A673 (cell line): ENCODE data around the gene PRDM13.

ENCODE experiments used
- CTCF ChIP-seq: fragments of 300-800, 200-600 bp; sonication (generic); conservative IDR thresholded peaks from 2 replicates; pipeline ENCODE4 v1.5.1; 2017; ENCODE audit warnings: low read depth, mild to moderate bottlenecking, antibody characterized with exemption, low read length, moderate library complexity, mixed read lengths
- EZH2 ChIP-seq: fragments of 200-600 bp; sonication (generic); IDR thresholded peaks from 2 replicates; pipeline ENCODE4 v1.6.1; 2017; ENCODE audit warnings: borderline replicate concordance, low read depth, mild to moderate bottlenecking, mixed read lengths, antibody characterized with exemption, low read length; ENCODE audit not compliant: poor library complexity, severe bottlenecking

DNA sequence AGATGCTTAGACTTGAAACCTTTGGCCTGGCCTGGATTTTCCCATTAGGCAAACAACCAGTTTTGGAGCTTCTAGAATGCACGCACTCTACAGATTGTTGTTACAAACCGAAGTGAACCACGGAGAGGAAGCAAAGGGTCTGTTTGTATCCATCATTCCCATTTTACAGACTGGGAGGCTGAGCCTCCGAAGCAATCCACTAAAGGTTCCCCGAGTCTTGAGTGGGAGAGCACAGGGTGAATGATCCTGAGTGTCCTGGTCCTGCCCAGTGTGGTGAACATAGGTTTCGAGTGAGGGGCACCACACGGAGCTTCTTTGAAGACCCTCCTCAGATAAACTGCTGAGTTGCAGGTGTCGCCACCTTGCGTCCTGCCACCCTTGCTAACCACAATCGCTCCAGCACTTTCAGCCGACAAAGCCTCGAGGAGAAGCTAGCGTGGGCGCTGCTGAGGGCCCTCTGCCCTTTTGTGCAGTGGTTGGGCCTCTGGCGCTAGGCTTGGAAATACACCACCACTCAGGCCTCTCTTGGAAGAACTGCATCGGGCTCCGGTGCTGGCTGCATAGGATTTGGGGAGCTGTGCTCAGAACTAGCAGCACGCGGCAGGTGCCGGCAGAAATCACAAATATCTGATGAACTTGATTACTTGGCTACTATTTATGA, 1.4 kb upstream of the PRDM13 start:
- TF ChIP-seq CTCF: no peak
- TF ChIP-seq EZH2: no peak
